Peyer's patch (tissue), 4 donors: Measurements from ENCODE around the gene FBXO10.

ENCODE experiments used
- CTCF ChIP-seq, 6 experiments: fragments of 450-650 bp in 4 of 6; fragments of 200-600 bp in 2 of 6; sonication (generic) in 1 of 6; IDR thresholded peaks; one replicate each; pipeline ENCODE4 v1.5.1; 2017 to 2019; ENCODE audit warnings: antibody characterized with exemption in 6 of 6, mild to moderate bottlenecking in 3 of 6, moderate library complexity in 1 of 6
- POLR2A ChIP-seq, 2 donors: fragments of 450-650 bp; IDR thresholded peaks; one replicate each; pipeline ENCODE4 v1.5.1; 2017; ENCODE audit warnings: antibody characterized with exemption in 2 of 2, mild to moderate bottlenecking in 2 of 2, moderate library complexity in 2 of 2

GRCh38 chr9:37471942-37472684, 104.1 kb downstream of the FBXO10 start:
- TF ChIP-seq CTCF (IDR thresholded peaks at IDR 0.05) (no peak), POLR2A (IDR thresholded peaks at IDR 0.05) (no peak)
